Gastroesophageal sphincter (tissue), 4 donors: ENCODE results near the gene EXOC4. TPM values are rescaled to one million over a fixed set of nuclear protein-coding genes. Genes with fewer than 3 reads are reported as not detected.

ENCODE experiments used
- ATAC-seq: fragments of 150-250 bp; one replicate; pipeline ENCODE4 v1.9.1; 2016; ENCODE audit warnings: mild to moderate bottlenecking, moderate library complexity
- H3K27ac ChIP-seq, 4 donors: fragments of 200-600 bp; sonication (generic) in 3 of 4; 1 replicate in 3 of 4; 2 replicates in 1 of 4; pipeline ENCODE4 v1.5.1; 2016 to 2019
- H3K27me3 ChIP-seq: fragments of 200-600 bp; sonication (generic); one replicate; pipeline ENCODE4 v1.5.1; 2019
- H3K36me3 ChIP-seq, 2 donors: fragments of 200-600 bp; sonication (generic); one replicate each; pipeline ENCODE4 v1.5.1; 2019; ENCODE audit warnings: control low read depth in 1 of 2
- H3K4me1 ChIP-seq, 3 donors: fragments of 200-600 bp; sonication (generic); 1 replicate in 2 of 3; 2 replicates in 1 of 3; pipeline ENCODE4 v1.5.1; 2016 to 2019; ENCODE audit warnings: control low read depth in 2 of 3
- H3K4me3 ChIP-seq, 2 donors: fragments of 200-600 bp; sonication (generic); one replicate each; pipeline ENCODE4 v1.5.1; 2019; ENCODE audit warnings: mild to moderate bottlenecking in 1 of 2, moderate library complexity in 1 of 2
- H3K9me3 ChIP-seq, 3 donors: fragments of 200-600 bp; sonication (generic); one replicate each; pipeline ENCODE4 v1.5.1; 2017 to 2019; ENCODE audit warnings: control low read depth in 2 of 3
- EP300 ChIP-seq: sonication (generic); formaldehyde crosslinking; IDR thresholded peaks from one replicate; pipeline ENCODE4 v1.6.1; 2017; ENCODE audit warnings: antibody characterized with exemption, mild to moderate bottlenecking
- POLR2A ChIP-seq, 2 donors: fragments of 450-650 bp; IDR thresholded peaks; one replicate each; pipeline ENCODE4 v1.6.1; 2017; ENCODE audit warnings: antibody characterized with exemption in 2 of 2, mild to moderate bottlenecking in 2 of 2, moderate library complexity in 1 of 2
- POLR2AphosphoS5 ChIP-seq: sonication (generic); formaldehyde crosslinking; IDR thresholded peaks from one replicate; pipeline ENCODE4 v1.6.1; 2017; ENCODE audit warnings: antibody characterized with exemption
- WGBS, 2 donors: methylation state at CpG; one replicate each; pipeline ENCODE4 v1.1.5; 2018; ENCODE audit warnings: low coverage in 1 of 2; 5-methylcytosine and 5-hydroxymethylcytosine counted together
- total RNA-seq, 4 donors: library from RNA; depleted of rRNA; stranded (reverse); fragments of >200 nt; gene quantifications; one replicate each; pipeline ENCODE4 v1.1.0, GENCODE V29; 2016
- TF ChIP-seq, protein P1 (sequence below), 4 experiments: fragments of 200-600 bp in 2 of 4; fragments of 450-650 bp in 2 of 4; sonication (generic) in 1 of 4; IDR thresholded peaks; one replicate each; pipeline ENCODE4 v1.5.1; 2017 to 2019; ENCODE audit warnings: antibody characterized with exemption in 4 of 4, mild to moderate bottlenecking in 2 of 4, moderate library complexity in 2 of 4

The EXOC4 gene
- total RNA-seq, 4 donors from 2014 or later = 46.3 to 85.8 (median 51.9) TPM

DNA sequence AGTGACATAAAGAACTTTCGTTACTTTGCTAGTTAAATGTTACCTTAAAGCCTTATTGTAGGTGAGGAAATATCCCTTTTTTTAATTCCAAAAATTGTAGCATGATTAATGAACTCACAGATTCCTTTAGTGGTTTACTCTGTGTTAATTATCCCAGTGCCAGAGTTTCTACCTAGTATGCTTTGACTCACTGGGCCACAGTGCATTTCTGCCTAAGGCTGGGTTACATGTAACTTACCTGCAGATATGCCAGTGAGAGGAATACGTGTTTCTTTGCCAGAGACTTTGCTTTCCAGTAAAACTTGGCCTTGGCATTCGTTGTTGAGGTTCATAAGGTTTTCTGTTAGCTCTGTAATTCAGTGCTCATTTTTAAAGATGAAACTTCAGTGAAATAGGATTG lies 493.4 kb downstream of the EXOC4 start:
- 82 to 100% methylated on average over 3 of the region's 3 CpGs for WGBS, 2 donors
- Histone ChIP-seq H3K4me3 (no peak overlapping the region), H3K27me3 (no peaks in the 10 kb centered on the region), H3K27ac (no peak overlapping the region), H3K36me3 (no peaks in the 10 kb centered on the region), H3K9me3 (no peaks in the 10 kb centered on the region), H3K4me1 (no peaks in the 10 kb centered on the region)
- TF ChIP-seq EP300 (no peak), POLR2A (IDR thresholded peaks at IDR 0.05) (no peak), POLR2AphosphoS5 (no peak)
- TF ChIP-seq, protein P1, sequence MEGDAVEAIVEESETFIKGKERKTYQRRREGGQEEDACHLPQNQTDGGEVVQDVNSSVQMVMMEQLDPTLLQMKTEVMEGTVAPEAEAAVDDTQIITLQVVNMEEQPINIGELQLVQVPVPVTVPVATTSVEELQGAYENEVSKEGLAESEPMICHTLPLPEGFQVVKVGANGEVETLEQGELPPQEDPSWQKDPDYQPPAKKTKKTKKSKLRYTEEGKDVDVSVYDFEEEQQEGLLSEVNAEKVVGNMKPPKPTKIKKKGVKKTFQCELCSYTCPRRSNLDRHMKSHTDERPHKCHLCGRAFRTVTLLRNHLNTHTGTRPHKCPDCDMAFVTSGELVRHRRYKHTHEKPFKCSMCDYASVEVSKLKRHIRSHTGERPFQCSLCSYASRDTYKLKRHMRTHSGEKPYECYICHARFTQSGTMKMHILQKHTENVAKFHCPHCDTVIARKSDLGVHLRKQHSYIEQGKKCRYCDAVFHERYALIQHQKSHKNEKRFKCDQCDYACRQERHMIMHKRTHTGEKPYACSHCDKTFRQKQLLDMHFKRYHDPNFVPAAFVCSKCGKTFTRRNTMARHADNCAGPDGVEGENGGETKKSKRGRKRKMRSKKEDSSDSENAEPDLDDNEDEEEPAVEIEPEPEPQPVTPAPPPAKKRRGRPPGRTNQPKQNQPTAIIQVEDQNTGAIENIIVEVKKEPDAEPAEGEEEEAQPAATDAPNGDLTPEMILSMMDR (IDR thresholded peaks at IDR 0.05) = no peak
- ATAC-seq = no peak

DNA sequence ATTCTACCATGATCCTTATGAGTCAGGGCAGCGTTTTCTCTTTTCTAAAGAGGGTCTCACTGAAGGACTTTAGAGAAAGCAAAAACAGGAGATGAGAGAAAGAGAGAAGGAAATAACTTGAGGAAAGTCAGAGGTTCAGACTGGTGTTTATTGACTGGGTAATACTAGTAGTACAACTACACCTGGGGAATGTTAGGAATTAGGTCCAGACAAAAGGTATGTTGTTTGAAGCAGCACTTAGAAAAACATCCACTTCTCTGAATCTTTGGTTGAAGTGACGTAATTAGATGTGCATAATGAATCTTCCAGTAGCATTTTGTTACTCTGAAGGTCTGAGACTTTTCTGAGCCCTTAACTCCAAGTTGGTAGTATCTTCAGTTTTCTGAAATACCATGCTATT lies 494.0 kb downstream of the EXOC4 start:
- TF ChIP-seq EP300 (no peak), POLR2AphosphoS5 (no peak), POLR2A (IDR thresholded peaks at IDR 0.05) (no peak)
- TF ChIP-seq, protein P1 (IDR thresholded peaks at IDR 0.05) = no peak
- WGBS, 2 donors = 100% methylated on average over 1 of the region's 2 CpGs
- H3K4me3 ChIP-seq = no peak overlapping the region
- H3K27ac ChIP-seq = no peak overlapping the region
- no peaks in the 10 kb centered on the region for H3K36me3 ChIP-seq
- no peak for ATAC-seq
- no peaks in the 10 kb centered on the region for H3K27me3 ChIP-seq
- H3K9me3 ChIP-seq = no peaks in the 10 kb centered on the region
- H3K4me1 ChIP-seq = no peaks in the 10 kb centered on the region

- Histone ChIP-seq H3K4me1 (no peaks in the 10 kb centered on the region), H3K27me3 (no peaks in the 10 kb centered on the region), H3K36me3 (no peaks in the 10 kb centered on the region), H3K4me3 (no peak overlapping the region), H3K9me3 (no peaks in the 10 kb centered on the region), H3K27ac (no peak overlapping the region)
- WGBS, 2 donors = 90% methylated on average over 4 of the region's 4 CpGs; no CpG with 5 or more reads in 1 of the 2 donors
- TF ChIP-seq, protein P1 (IDR thresholded peaks at IDR 0.05) = no peak
- TF ChIP-seq EP300 (no peak), POLR2AphosphoS5 (no peak), POLR2A (IDR thresholded peaks at IDR 0.05) (no peak)
- no peak for ATAC-seq
Measured at GRCh38 chr7:133748443-133749407, 495.8 kb downstream of the EXOC4 start.

DNA sequence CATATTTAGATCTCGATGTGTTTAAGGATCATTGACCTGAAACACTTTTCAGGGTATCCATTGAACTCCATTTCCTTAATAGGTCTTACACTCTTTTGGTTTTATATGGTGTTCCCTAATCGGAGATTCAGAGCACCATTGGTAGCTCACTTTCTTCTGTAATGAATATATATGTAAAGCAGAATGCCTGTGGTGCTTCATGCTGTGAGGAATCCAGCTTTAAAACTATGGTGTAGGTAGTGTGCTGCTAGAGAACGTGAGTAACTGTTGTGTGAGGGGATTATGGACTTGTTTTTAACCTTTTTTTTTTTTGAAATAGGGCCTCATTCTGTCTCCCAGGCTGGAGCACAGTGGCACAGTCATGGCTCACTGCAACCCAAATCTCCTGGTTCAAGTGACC lies 497.4 kb downstream of the EXOC4 start:
- Histone ChIP-seq H3K4me1 (no peaks in the 10 kb centered on the region), H3K9me3 (no peaks in the 10 kb centered on the region), H3K27me3 (no peaks in the 10 kb centered on the region), H3K27ac (no peak overlapping the region), H3K4me3 (no peak overlapping the region), H3K36me3 (no peaks in the 10 kb centered on the region)
- WGBS, 2 donors = 77 to 86% methylated on average over 3 of the region's 3 CpGs
- no peak for ATAC-seq
- no peak for TF ChIP-seq EP300
- TF ChIP-seq, protein P1 (IDR thresholded peaks at IDR 0.05) = no peak
- TF ChIP-seq POLR2AphosphoS5 = no peak
- TF ChIP-seq POLR2A (IDR thresholded peaks at IDR 0.05) = no peak

DNA sequence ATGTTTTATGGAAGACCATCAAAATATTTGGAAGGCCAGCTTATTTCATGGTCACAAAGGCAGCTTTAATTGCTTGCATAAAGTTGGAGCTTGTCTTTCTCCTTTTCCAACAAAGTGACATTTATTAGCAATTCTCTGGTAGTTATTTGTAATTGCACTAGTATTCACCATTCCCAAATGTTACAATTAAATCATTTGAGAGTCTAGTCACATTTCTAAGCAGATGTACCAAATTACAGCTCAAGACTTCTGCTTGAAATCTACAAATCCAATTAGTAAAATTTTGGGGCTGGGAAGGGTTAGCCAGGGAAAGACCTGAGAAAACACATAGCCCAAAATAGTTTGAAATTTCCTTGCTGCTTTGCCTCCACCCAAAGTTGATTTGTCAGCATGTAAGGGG lies 498.2 kb downstream of the EXOC4 start:
- TF ChIP-seq POLR2A (IDR thresholded peaks at IDR 0.05) (no peak), EP300 (no peak), POLR2AphosphoS5 (no peak)
- TF ChIP-seq, protein P1 (IDR thresholded peaks at IDR 0.05) = no peak
- Histone ChIP-seq H3K4me1 (no peaks in the 10 kb centered on the region), H3K36me3 (no peaks in the 10 kb centered on the region), H3K9me3 (no peaks in the 10 kb centered on the region), H3K27me3 (no peaks in the 10 kb centered on the region), H3K4me3 (no peak overlapping the region), H3K27ac (no peak overlapping the region)
- ATAC-seq = no peak
